ENCODE results near the gene SHB. TPM values are rescaled to one million over a fixed set of nuclear protein-coding genes. Genes with fewer than 3 reads are reported as not detected.

Gene SHB
- total and polyA plus RNA-seq, 10 donors = 1.2 to 20.5 (median 7.1) TPM

DNA sequence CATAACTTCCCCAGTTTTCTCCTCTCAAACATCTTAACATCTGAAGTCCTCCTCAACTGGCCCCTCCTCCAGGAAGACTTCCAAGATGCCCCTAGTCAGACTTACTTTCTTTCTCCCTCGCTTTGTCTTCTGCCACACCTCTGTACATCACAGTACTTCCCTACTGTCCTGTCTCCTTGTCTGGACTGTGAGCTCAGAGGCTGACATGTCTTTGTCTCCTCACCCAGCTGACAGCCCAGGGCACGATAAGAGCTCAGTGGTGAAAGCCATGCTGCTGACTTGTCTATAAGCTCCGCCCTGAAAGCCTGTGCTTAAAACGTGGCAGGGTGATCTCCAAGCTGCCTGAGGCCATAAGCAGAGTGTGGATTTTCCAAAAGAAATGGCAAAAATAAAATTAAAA lies 132.1 kb downstream of the SHB start:
- no peak overlapping the region for H3K27ac ChIP-seq
- H3K27me3 ChIP-seq (replicated peaks in 1 of 7) = peaks cover 0 to under 1% (median 0%) of the 10 kb centered on the region in 7 donors
- DNase-seq = no peak
- H3K36me3 ChIP-seq = no peaks in the 10 kb centered on the region
- WGBS, 5 donors = 70 to 75% (median 72%) methylated on average over 4 of the region's 4 CpGs
- TF ChIP-seq, protein P1, sequence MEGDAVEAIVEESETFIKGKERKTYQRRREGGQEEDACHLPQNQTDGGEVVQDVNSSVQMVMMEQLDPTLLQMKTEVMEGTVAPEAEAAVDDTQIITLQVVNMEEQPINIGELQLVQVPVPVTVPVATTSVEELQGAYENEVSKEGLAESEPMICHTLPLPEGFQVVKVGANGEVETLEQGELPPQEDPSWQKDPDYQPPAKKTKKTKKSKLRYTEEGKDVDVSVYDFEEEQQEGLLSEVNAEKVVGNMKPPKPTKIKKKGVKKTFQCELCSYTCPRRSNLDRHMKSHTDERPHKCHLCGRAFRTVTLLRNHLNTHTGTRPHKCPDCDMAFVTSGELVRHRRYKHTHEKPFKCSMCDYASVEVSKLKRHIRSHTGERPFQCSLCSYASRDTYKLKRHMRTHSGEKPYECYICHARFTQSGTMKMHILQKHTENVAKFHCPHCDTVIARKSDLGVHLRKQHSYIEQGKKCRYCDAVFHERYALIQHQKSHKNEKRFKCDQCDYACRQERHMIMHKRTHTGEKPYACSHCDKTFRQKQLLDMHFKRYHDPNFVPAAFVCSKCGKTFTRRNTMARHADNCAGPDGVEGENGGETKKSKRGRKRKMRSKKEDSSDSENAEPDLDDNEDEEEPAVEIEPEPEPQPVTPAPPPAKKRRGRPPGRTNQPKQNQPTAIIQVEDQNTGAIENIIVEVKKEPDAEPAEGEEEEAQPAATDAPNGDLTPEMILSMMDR (IDR thresholded peaks at IDR 0.05 in 8 of 11, conservative IDR thresholded peaks at IDR 0.05 in 3 of 11) = no peak
- no peak for TF ChIP-seq POLR2AphosphoS5 (IDR thresholded peaks at IDR 0.05)
- no peak for TF ChIP-seq POLR2A (IDR thresholded peaks at IDR 0.05)
- intact Hi-C loops (cut with DNase I; ENCODE audit: low total_unique reads) = no loop called here
- H3K4me1 ChIP-seq = peaks cover 0 to 29% (median 5%) of the 10 kb centered on the region in 6 donors
- H3K4me3 ChIP-seq = no peak overlapping the region
- H3K9me3 ChIP-seq = no peaks in the 10 kb centered on the region

DNA sequence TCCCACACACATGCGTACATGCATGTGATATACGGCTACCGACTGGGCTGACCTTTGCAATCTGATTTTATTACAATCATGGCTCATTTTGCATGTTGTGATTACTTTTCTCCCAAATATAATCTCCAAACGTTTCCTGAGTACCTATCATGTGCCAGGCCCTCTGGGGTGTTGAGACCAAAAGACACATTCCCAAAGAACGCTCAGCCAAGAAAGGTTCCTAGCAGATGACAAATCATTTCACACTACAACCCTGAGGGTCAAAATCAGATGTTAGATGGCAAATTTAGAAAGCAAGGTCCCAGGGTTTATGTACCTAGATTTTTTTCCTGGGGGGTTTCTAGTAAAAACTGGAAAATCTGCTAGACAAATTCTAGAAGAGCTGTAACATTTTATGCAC lies 132.7 kb downstream of the SHB start:
- TF ChIP-seq, protein P1 (IDR thresholded peaks at IDR 0.05 in 8 of 11, conservative IDR thresholded peaks at IDR 0.05 in 3 of 11) = no peak
- TF ChIP-seq POLR2A (IDR thresholded peaks at IDR 0.05) (no peak), POLR2AphosphoS5 (IDR thresholded peaks at IDR 0.05) (no peak)
- H3K36me3 ChIP-seq = no peaks in the 10 kb centered on the region
- peaks cover 0 to 29% (median 5%) of the 10 kb centered on the region in 6 donors for H3K4me1 ChIP-seq
- DNase-seq = no peak
- no peak overlapping the region for H3K4me3 ChIP-seq
- H3K9me3 ChIP-seq = no peaks in the 10 kb centered on the region
- H3K27ac ChIP-seq = no peak overlapping the region
- no peaks in the 10 kb centered on the region for H3K27me3 ChIP-seq (replicated peaks in 1 of 7)
- intact Hi-C loops (cut with DNase I; ENCODE audit: low total_unique reads) = no loop called here
- 82 to 89% (median 86%) methylated on average over 5 of the region's 5 CpGs for WGBS, 5 donors

DNA sequence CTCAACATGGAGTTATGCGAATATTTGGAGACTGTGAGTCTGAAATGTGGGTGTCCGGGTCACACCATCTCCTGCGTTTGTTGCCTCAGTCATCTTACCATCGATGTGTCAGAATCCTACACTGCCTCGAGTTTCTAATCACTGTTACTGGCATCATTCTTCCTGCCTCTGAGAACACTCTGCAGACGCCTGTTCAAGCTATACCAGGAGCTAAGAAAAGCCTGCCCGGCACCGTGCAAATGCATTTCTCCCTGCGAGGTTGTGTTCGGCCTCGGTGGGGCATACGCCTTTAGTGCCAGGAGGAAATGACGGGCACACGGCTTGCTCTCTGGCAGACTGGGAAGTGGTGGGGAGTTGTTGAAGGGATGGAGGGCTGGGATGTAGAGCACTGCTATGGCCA lies 133.9 kb downstream of the SHB start:
- TF ChIP-seq POLR2AphosphoS5 (IDR thresholded peaks at IDR 0.05) (no peak), POLR2A (IDR thresholded peaks at IDR 0.05) (no peak)
- TF ChIP-seq, protein P1 (IDR thresholded peaks at IDR 0.05 in 8 of 11, conservative IDR thresholded peaks at IDR 0.05 in 3 of 11) = no peak
- intact Hi-C loops (cut with DNase I; ENCODE audit: low total_unique reads) = no loop called here
- Histone ChIP-seq H3K36me3 (no peaks in the 10 kb centered on the region), H3K9me3 (peaks cover 0 to 7% (median 0%) of the 10 kb centered on the region in 8 donors), H3K27ac (no peak overlapping the region), H3K4me3 (no peak overlapping the region), H3K27me3 (replicated peaks in 1 of 7) (no peaks in the 10 kb centered on the region), H3K4me1 (peaks cover 0 to 29% (median 5%) of the 10 kb centered on the region in 6 donors)
- no peak for DNase-seq
- WGBS, 5 donors = 87 to 91% (median 90%) methylated on average over 14 of the region's 14 CpGs

DNA sequence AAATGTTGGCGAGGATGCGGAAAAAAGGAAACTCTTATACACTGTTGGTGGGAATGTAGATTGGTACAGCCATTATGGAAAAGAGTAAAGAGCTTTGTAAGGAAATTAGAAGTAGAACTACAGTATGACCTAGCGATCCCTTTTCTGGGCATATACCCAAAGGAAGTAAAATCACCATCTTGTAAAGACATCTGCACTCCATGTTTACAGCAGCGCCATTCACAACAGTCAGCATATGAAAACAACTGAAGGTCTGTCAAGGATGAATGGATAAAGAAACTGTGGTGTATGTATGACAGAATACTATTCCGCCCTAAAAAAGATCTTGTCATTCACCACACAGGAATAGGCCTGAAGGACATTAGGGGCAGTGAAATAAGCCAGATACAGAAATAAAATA lies 137.4 kb downstream of the SHB start:
- 95 to 100% (median 97%) methylated on average over 5 of the region's 5 CpGs for WGBS, 5 donors
- intact Hi-C loops (cut with DNase I; ENCODE audit: low total_unique reads) = no loop called here
- H3K27ac ChIP-seq = no peak overlapping the region

More for the DNA sequence above, 137.4 kb downstream of the SHB start:
- Histone ChIP-seq H3K36me3 (no peaks in the 10 kb centered on the region), H3K4me1 (peaks cover 0 to 35% (median 16%) of the 10 kb centered on the region in 6 donors), H3K4me3 (no peak overlapping the region), H3K9me3 (peaks cover 0 to 7% (median 0%) of the 10 kb centered on the region in 8 donors), H3K27me3 (replicated peaks in 1 of 7) (no peaks in the 10 kb centered on the region)
- DNase-seq = no peak
- TF ChIP-seq, protein P1 (IDR thresholded peaks at IDR 0.05 in 8 of 11, conservative IDR thresholded peaks at IDR 0.05 in 3 of 11) = no peak
- TF ChIP-seq POLR2AphosphoS5 (IDR thresholded peaks at IDR 0.05) (no peak), POLR2A (IDR thresholded peaks at IDR 0.05) (no peak)
